Muscle of arm (tissue), 12 donors: ENCODE measurements around the gene PLPPR1. TPM values are rescaled to one million over a fixed set of nuclear protein-coding genes. Genes with fewer than 3 reads are reported as not detected.
A peak's percentile ranks its signal among the peaks of the same experiment; 100 is the strongest.
"Not testable (repeated sequence)": the region's sequence is repeated elsewhere in the genome, so short reads cannot be mapped to it uniquely, and the experiment has no call there.

Experiments
- DNase-seq: peaks from one replicate; pipeline ENCODE4 v3.0.0-alpha.2; 2013
- polyA plus RNA-seq, 12 donors: library from polyadenylated mRNA; unstranded; fragments of 120-200 nt; gene quantifications; one replicate each; pipeline ENCODE4 v1.2.1, GENCODE V29; 2013; ENCODE audit not compliant: insufficient read length in 12 of 12

Gene PLPPR1
- polyA plus RNA-seq, 12 donors: 2.1 to 11.5 (median 5.1) TPM; not detected in 1

GRCh38 chr9:101274971-101275768, 246.6 kb downstream of the PLPPR1 start:
- no peak for DNase-seq

DNA sequence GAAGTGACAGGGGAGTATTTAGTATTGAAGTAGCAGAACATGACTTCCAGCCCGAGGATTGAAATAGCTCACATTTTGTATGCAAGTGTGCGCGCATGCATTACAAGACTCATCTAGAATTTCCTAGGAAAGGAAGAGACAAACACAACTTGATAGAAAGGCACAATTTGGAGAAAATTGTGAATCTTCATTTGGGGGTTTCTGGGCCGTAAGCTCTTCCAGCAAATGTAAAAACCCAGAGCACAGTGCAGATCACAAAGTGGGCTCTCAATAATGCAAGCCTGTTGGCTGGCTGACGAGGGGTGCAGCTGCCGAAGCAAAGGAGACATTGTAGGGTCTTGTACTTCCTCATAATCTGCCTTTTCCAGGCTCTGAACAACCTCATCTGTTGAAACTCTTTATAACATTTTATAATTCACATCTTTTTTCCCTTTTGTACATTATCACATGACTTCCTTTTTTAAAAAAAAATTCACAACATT, 247.3 kb downstream of the PLPPR1 start:
- DNase-seq: no peak

GRCh38 chr9:101291043-101291442, 262.5 kb downstream of the PLPPR1 start:
- DNase-seq: not testable (repeated sequence)

DNA sequence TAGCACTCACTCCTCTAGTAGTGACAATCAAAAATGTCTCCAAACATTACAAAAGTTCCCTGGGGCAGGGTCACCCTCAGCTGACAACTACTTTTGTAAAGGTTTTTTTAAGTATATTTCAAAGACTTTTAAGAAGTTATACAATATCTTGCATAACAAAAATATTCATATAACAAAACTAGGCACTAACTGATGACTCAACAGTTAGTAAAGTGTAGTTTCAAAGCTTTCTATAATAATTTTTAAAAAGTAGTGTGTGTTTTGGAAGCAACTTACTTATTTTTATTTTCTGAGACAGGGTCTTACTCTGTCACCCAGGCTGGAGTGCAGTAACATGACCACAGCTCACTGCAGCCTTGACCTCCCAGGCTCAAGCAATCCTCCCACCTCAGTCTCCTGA, 271.4 kb downstream of the PLPPR1 start:
- DNase-seq: no peak

- DNase-seq: no peak
Measured at GRCh38 chr9:101307051-101307450, 278.5 kb downstream of the PLPPR1 start.

DNA sequence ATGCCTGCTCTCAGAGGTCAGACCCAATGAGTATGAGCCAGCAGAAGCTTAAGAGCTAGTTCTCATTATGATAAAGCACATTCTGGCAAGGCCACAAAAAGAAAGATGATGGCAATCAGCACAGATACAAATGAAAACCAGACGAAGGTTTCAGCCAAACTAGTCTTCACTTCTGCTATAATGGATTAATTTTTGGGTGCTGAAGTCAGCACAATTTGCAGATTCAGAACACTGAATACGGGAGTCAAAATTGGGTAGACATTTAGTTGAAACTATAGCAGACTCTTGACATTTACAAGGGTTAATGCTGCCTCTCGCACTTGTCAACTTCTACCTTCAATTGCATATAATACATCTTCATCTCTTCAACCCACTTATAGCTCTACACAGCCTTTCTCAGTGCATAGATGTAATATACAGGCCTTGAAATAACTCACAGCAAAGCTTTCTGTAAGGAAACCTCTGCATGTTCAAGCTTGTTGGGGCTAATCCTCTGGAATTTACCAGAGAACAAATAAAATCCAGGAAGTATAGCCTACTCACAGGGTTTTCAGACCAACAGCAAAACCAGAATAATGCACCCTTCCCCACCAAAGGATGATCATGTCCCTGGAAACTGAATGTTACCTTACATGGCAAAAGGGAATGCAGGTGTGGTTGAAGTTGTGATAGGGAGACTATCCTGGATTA, 279.1 kb downstream of the PLPPR1 start:
- no peak for DNase-seq

GRCh38 chr9:101309139-101309538, 280.6 kb downstream of the PLPPR1 start:
- DNase-seq: no peak

- DNase-seq: no peak
Measured at GRCh38 chr9:101311191-101311590, 282.7 kb downstream of the PLPPR1 start.

DNA sequence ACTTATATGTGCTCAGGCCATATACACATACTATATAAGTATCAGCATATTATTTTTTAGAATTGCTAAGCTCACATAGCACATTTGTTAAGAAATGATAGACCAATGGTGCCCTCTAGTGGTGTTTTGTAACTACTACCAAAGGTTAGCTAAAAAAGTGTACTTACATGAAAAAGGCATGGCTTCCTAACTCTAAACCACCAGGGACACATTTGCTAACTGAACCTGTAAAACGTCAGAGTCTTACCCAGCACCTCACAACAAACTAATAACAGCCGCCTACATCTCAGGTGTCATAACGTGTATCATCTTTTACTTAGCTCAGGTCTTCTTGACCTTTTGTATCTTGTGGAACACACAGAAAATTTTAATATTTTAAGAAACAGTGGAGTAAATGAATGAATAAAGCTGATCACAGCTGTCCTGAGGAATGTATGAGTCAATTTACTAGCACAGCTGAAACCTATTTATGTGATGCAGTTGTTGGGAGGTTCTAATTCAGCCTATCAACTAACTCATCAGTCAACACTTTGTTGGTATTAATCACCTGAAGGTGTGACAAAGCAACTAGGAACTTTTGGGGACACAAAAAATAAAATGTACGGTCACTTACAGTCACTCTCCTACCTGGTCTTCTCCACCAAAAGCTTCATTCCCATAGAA, 283.4 kb downstream of the PLPPR1 start:
- peak; percentile 75 for DNase-seq

GRCh38 chr9:101312661-101313060, 284.1 kb downstream of the PLPPR1 start:
- no peak for DNase-seq

DNA sequence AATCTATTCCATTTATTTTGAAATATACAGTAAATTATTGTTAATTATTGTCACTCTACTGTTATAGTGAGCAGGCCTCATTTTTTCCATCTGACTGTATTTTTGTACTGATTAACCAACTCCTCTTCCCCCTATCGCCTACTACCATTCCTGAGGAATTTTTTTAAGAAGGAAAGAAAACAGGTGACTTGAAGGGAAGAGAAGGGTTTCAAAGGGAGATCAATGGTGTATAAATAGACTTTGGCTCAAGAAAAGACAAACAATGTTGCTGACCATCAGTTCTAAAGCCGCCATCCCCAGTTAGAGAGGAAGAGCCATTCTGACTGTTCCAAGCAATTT, 286.6 kb downstream of the PLPPR1 start:
- DNase-seq: no peak

- no peak for DNase-seq
Measured at GRCh38 chr9:101317735-101318134, 289.2 kb downstream of the PLPPR1 start.

DNA sequence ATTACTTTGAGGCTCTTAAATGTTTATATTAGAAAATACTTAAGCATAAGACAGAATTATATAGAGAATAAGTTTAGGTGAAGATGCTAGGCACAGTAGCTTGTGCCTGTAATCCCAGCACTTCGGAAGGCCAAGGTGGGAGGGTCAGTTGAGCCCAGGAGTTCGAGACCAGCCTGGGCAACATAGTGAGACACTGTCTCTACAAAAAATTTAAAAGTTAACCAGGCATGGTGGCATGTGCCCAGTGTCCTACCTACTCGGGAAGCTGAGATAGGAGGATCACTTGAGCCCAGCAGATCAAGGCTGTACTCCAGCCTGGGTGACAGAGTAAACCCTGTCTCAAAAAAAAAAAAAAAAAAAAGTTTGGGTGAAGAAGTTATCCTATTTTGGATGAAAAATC, 294.6 kb downstream of the PLPPR1 start:
- DNase-seq: no peak

DNA sequence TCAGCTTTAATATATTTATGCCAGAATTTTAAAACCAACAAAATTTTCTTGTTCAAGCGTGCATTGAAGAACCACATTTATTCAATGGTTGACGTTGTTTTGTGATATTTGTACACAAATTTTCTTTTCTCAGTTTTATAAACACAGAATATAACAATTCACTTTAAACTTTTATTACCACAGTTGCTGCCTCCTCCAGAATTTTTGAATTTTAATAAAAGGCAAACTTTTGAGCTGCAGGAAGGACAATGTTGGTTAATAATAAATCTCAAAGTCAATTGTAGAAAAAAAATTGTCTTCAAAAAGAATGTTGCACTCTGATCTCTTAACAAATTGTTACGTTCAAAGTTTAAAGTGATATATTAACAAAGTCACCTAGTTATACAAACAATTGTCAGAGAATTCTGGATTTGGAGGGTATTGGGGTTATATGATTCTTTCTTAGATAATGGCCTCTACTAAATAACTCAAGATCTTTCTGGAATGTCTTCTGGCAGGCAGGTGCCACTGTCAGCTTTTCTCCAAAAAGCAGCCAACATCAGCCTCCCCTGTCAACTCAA, 295.8 kb downstream of the PLPPR1 start:
- DNase-seq: no peak

GRCh38 chr9:101325053-101325452, 296.5 kb downstream of the PLPPR1 start:
- no peak for DNase-seq

- no peak for DNase-seq
Measured at GRCh38 chr9:101326035-101326434, 297.5 kb downstream of the PLPPR1 start.

DNA sequence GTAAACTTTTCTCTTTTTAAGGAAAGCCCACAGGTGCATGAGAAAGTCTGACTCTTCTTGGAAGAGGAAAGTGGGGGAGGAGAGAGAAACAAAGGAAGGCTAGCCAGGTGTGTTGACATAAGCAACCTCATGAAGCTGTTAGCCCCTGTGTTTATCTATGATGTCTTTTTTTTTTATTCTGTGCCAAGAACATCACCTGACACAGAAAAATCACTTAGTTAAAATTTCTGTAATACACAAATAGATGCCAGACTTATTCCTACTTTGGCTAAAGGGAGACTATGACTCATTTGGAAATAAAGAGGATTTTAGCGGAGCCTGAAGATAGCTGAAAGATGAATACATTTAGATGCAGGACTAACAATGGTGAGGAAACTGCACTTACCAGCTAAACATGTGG, 298.0 kb downstream of the PLPPR1 start:
- DNase-seq: no peak

GRCh38 chr9:101327422-101327909, 298.9 kb downstream of the PLPPR1 start:
- not testable (repeated sequence) for DNase-seq

- DNase-seq: no peak
Measured at GRCh38 chr9:101332362-101332761, 303.8 kb downstream of the PLPPR1 start.

DNA sequence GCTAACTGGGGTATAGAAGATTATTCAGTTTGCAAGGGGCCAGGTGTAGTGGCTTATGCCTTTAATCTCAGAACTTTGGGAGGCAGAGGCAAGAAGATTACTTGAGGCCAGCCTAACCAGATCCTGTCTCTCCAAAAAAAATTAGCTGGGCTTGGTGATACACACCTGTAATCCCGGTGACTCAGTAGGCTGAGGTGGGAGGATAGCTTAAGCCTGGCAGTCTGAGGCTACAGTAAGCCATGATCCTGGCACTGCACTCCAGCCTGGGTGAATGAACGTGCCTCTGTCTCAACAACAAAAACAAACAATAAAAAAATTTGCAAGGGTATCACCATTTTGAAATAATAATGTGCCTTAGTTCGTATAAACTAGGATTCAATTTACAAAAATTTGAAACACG, 305.0 kb downstream of the PLPPR1 start:
- no peak for DNase-seq

- DNase-seq: no peak
Measured at GRCh38 chr9:101333926-101334702, 305.6 kb downstream of the PLPPR1 start.
